HPDE6-E6E7 (cell line): ENCODE measurements around the gene CNTN1.

Experiments
- DNase-seq: peaks from one replicate; pipeline ENCODE4 v3.0.0; 2011; ENCODE audit warnings: missing footprints; ENCODE audit errors: extremely low spot score

CNTN1 gene

GRCh38 chr12:40959041-40959440 is 266.8 kb downstream of the CNTN1 start:
- no peak for DNase-seq

GRCh38 chr12:40963751-40964150 is 271.5 kb downstream of the CNTN1 start:
- DNase-seq, result no peak

- DNase-seq, result no peak
These were observed 277.6 kb downstream of the CNTN1 start for GRCh38 chr12:40969796-40970195.

- no peak for DNase-seq
These were observed 278.2 kb downstream of the CNTN1 start for GRCh38 chr12:40970320-40970907.

GRCh38 chr12:40971911-40972310 is 279.7 kb downstream of the CNTN1 start:
- no peak for DNase-seq

GRCh38 chr12:40976546-40976945 is 284.3 kb downstream of the CNTN1 start:
- DNase-seq, result no peak

GRCh38 chr12:40980427-40980961 is 288.3 kb downstream of the CNTN1 start:
- no peak for DNase-seq

- DNase-seq, result no peak
These were observed 293.8 kb downstream of the CNTN1 start for GRCh38 chr12:40986001-40986400.

GRCh38 chr12:40988355-40988754 is 296.1 kb downstream of the CNTN1 start:
- no peak for DNase-seq

GRCh38 chr12:40988824-40989223 is 296.6 kb downstream of the CNTN1 start:
- no peak for DNase-seq

- DNase-seq, result no peak
These were observed 297.5 kb downstream of the CNTN1 start for GRCh38 chr12:40989785-40990184.

- DNase-seq, result no peak
These were observed 299.9 kb downstream of the CNTN1 start for GRCh38 chr12:40992158-40992557.

GRCh38 chr12:40992674-40993073 is 300.4 kb downstream of the CNTN1 start:
- DNase-seq, result no peak

GRCh38 chr12:40993158-40993557 is 300.9 kb downstream of the CNTN1 start:
- no peak for DNase-seq

- no peak for DNase-seq
These were observed 303.9 kb downstream of the CNTN1 start for GRCh38 chr12:40996091-40996490.

- DNase-seq, result no peak
These were observed 307.0 kb downstream of the CNTN1 start for GRCh38 chr12:40999210-40999609.

GRCh38 chr12:41008472-41008871 is 316.2 kb downstream of the CNTN1 start:
- DNase-seq, result no peak

- no peak for DNase-seq
These were observed 319.7 kb downstream of the CNTN1 start for GRCh38 chr12:41011939-41012338.

- no peak for DNase-seq
These were observed 321.8 kb downstream of the CNTN1 start for GRCh38 chr12:41013881-41014642.

GRCh38 chr12:41014643-41015020 is 322.4 kb downstream of the CNTN1 start:
- no peak for DNase-seq

GRCh38 chr12:41018010-41018409 is 325.8 kb downstream of the CNTN1 start:
- no peak for DNase-seq

- DNase-seq, result no peak
These were observed 327.2 kb downstream of the CNTN1 start for GRCh38 chr12:41019461-41019860.

- DNase-seq, result no peak
These were observed 331.6 kb downstream of the CNTN1 start for GRCh38 chr12:41023836-41024235.
